PFSK-1 (cell line): ENCODE measurements around the gene SRSF12.

Experiments
- POLR2AphosphoS5 ChIP-seq: IDR thresholded peaks from 2 replicates; pipeline ENCODE4 v1.6.1; 2012; ENCODE audit warnings: low read depth, mild to moderate bottlenecking, control low read depth, low read length, moderate library complexity
- SIN3A ChIP-seq: IDR thresholded peaks from 2 replicates; pipeline ENCODE4 v1.6.1; 2012; ENCODE audit warnings: mild to moderate bottlenecking, low read length, moderate library complexity, borderline replicate concordance; ENCODE audit not compliant: insufficient read depth
- TAF1 ChIP-seq: IDR thresholded peaks from 2 replicates; pipeline ENCODE4 v1.6.1; 2012; ENCODE audit warnings: low read length, control low read depth, borderline replicate concordance; ENCODE audit not compliant: insufficient read depth
- TF ChIP-seq, protein P1 (sequence below), 2 experiments: IDR thresholded peaks; 2 replicates each; pipeline versions ENCODE4 v1.6.1 to v1.8.0; 2011 to 2012; ENCODE audit warnings: low read depth in 2 of 2, low read length in 2 of 2, control low read depth in 1 of 2, inconsistent platforms in 1 of 2, mild to moderate bottlenecking in 1 of 2, moderate library complexity in 1 of 2; ENCODE audit not compliant: insufficient read depth in 1 of 2

DNA sequence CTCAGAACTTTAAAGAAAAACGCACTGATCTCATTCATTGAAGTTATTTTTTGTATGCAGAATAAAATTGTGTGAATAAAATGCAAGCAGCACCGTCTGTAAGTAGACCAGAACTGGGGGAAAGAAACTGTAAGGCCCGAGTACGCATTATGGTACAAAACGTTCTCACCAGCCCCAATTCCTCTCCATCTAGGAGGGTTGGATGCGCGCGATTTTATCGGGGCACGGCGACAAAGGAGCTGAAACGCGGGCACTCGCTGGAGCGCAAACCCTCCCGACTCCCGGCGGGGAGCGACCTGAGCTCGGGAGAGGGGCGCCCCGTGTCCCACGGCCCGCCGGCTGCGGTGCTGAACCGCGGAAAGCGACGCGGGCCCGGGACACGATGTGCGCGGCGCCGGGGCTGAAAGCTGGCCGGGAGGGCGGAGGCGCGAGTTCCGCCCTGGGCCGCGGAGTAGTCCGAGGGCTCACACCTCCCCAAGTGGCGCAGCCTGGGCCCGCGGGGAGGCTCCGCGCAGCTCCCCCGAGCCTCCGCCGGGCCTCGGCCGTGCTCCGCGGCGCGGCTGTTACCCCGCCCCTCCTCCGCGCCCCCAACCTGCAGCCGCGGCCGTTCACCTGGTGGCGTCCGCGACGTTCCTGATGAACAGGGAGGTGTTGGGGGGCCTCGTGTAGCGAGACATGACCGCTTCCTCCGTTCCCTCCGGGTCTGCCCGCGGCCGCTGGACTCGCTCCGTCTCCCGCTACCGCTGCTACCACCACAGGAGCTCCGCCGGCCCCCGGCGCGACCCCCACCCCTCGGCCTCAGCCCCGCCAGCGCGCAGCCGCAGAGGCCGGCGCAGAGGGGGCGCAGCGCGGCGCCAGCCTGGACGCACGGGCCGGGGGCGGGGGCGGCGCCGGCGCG lies at the start of gene SRSF12:
- TF ChIP-seq POLR2AphosphoS5 (no peak), TAF1 (no peak), SIN3A (no peak)
- TF ChIP-seq, protein P1, sequence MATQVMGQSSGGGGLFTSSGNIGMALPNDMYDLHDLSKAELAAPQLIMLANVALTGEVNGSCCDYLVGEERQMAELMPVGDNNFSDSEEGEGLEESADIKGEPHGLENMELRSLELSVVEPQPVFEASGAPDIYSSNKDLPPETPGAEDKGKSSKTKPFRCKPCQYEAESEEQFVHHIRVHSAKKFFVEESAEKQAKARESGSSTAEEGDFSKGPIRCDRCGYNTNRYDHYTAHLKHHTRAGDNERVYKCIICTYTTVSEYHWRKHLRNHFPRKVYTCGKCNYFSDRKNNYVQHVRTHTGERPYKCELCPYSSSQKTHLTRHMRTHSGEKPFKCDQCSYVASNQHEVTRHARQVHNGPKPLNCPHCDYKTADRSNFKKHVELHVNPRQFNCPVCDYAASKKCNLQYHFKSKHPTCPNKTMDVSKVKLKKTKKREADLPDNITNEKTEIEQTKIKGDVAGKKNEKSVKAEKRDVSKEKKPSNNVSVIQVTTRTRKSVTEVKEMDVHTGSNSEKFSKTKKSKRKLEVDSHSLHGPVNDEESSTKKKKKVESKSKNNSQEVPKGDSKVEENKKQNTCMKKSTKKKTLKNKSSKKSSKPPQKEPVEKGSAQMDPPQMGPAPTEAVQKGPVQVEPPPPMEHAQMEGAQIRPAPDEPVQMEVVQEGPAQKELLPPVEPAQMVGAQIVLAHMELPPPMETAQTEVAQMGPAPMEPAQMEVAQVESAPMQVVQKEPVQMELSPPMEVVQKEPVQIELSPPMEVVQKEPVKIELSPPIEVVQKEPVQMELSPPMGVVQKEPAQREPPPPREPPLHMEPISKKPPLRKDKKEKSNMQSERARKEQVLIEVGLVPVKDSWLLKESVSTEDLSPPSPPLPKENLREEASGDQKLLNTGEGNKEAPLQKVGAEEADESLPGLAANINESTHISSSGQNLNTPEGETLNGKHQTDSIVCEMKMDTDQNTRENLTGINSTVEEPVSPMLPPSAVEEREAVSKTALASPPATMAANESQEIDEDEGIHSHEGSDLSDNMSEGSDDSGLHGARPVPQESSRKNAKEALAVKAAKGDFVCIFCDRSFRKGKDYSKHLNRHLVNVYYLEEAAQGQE (IDR thresholded peaks at IDR 0.05; ENCODE audit: insufficient read depth in 1 of 2, low read depth in 2 of 2, low read length in 2 of 2): 0 out of 4 replicates have a peak, but pooled peaks of 1 of the 2 experiments have one; percentile 6
